Gastrocnemius medialis (tissue), 4 donors: ENCODE results near the gene CCDC192. TPM values are rescaled to one million over a fixed set of nuclear protein-coding genes. Genes with fewer than 3 reads are reported as not detected.

Experiments
- ATAC-seq, 2 donors: fragments of 150-250 bp; one replicate each; pipeline ENCODE4 v1.9.1; 2016
- DNase-seq, 2 donors: peaks; one replicate each; pipeline ENCODE4 v3.0.0-alpha.2; 2019
- H3K27ac ChIP-seq, 4 donors: fragments of 200-600 bp; sonication (generic); 1 replicate in 1 of 4; 2 replicates in 3 of 4; pipeline ENCODE4 v1.5.1; 2016 to 2018; ENCODE audit warnings: mild to moderate bottlenecking in 2 of 4, moderate library complexity in 1 of 4
- H3K27me3 ChIP-seq, 3 donors: fragments of 200-600 bp; sonication (generic) in 2 of 3; 1 replicate in 1 of 3; 2 replicates in 2 of 3; pipeline versions ENCODE4 v1.5.1 to v1.6.0; 2016 to 2019; ENCODE audit warnings: mild to moderate bottlenecking in 1 of 3, moderate library complexity in 1 of 3
- H3K36me3 ChIP-seq, 2 donors: fragments of 200-600 bp; sonication (generic) in 1 of 2; one replicate each; pipeline ENCODE4 v1.5.1; 2017 to 2018
- H3K4me1 ChIP-seq, 2 donors: fragments of 200-600 bp; sonication (generic) in 1 of 2; one replicate each; pipeline ENCODE4 v1.5.1; 2016 to 2017; ENCODE audit warnings: mild to moderate bottlenecking in 2 of 2
- H3K4me3 ChIP-seq, 4 donors: fragments of 200-600 bp; sonication (generic) in 3 of 4; 1 replicate in 1 of 4; 2 replicates in 3 of 4; pipeline ENCODE4 v1.5.1; 2016 to 2019; ENCODE audit warnings: mild to moderate bottlenecking in 2 of 4
- H3K9me3 ChIP-seq, 3 donors: fragments of 200-600 bp; sonication (generic) in 2 of 3; 1 replicate in 1 of 3; 2 replicates in 2 of 3; pipeline ENCODE4 v1.5.1; 2016 to 2019
- CTCF ChIP-seq, 5 experiments: fragments of 450-650 bp in 3 of 5; fragments of 200-600 bp in 2 of 5; sonication (generic) in 2 of 5; IDR thresholded peaks in 4 of 5; conservative IDR thresholded peaks in 1 of 5; 1 replicate in 4 of 5; 2 replicates in 1 of 5; pipeline ENCODE4 v1.5.1; 2016 to 2019; ENCODE audit warnings: antibody characterized with exemption in 5 of 5, mild to moderate bottlenecking in 3 of 5, moderate library complexity in 3 of 5
- POLR2A ChIP-seq, 2 donors: fragments of 450-650 bp; IDR thresholded peaks; one replicate each; pipeline ENCODE4 v1.6.1; 2017; ENCODE audit warnings: antibody characterized with exemption in 2 of 2, mild to moderate bottlenecking in 2 of 2, moderate library complexity in 2 of 2
- in situ Hi-C, 4 donors: fragments of 200-750 bp; cut with MboI; loops; one replicate each; pipeline versions ENCODE4 v1.15.0 to v1.8.0; 2017; ENCODE audit warnings: low sequenced_read_pairs in 4 of 4
- intact Hi-C: fragments of 100-400 bp; cut with DNase I; formaldehyde crosslinking; loops from one replicate; pipeline ENCODE4 v1.15.1; 2023; ENCODE audit warnings: low total_unique reads
- total RNA-seq, 4 donors: library from RNA; depleted of rRNA; stranded (reverse); fragments of >200 nt; gene quantifications; one replicate each; pipeline versions ENCODE4 v1.1.0 to v1.2.3, GENCODE V29; 2016

CCDC192 gene
- total RNA-seq, 4 donors from 2014 or later, result not detected

GRCh38 chr5:127907907-127908306 is 204.7 kb downstream of the CCDC192 start:
- Histone ChIP-seq H3K36me3 (no peaks in the 10 kb centered on the region), H3K9me3 (no peaks in the 10 kb centered on the region), H3K4me3 (no peak overlapping the region), H3K27ac (no peak overlapping the region), H3K27me3 (no peaks in the 10 kb centered on the region), H3K4me1 (peaks cover 0 to 5% of the 10 kb centered on the region in 2 donors)
- in situ Hi-C loops, result no loop called here
- TF ChIP-seq POLR2A (IDR thresholded peaks at IDR 0.05) (no peak), CTCF (IDR thresholded peaks at IDR 0.05 in 4 of 5, conservative IDR thresholded peaks at IDR 0.05 in 1 of 5) (no peak)
- ATAC-seq, result no peak
- DNase-seq, result no peak
- intact Hi-C loops, result no loop called here

GRCh38 chr5:127909066-127909465 is 205.9 kb downstream of the CCDC192 start:
- intact Hi-C loops, result no loop called here
- peaks cover 0 to 5% of the 10 kb centered on the region in 2 donors for H3K4me1 ChIP-seq
- DNase-seq, result no peak
- H3K9me3 ChIP-seq, result no peaks in the 10 kb centered on the region
- no peaks in the 10 kb centered on the region for H3K36me3 ChIP-seq
- TF ChIP-seq POLR2A (IDR thresholded peaks at IDR 0.05) (no peak), CTCF (IDR thresholded peaks at IDR 0.05 in 4 of 5, conservative IDR thresholded peaks at IDR 0.05 in 1 of 5) (peak in 1 of 5 experiments; percentile 22)
- no peak overlapping the region for H3K4me3 ChIP-seq
- in situ Hi-C loops, result no loop called here
- no peak overlapping the region for H3K27ac ChIP-seq
- no peak for ATAC-seq
- no peaks in the 10 kb centered on the region for H3K27me3 ChIP-seq

GRCh38 chr5:127909821-127910220 is 206.6 kb downstream of the CCDC192 start:
- Histone ChIP-seq H3K27me3 (no peaks in the 10 kb centered on the region), H3K27ac (no peak overlapping the region), H3K9me3 (no peaks in the 10 kb centered on the region), H3K36me3 (no peaks in the 10 kb centered on the region), H3K4me1 (peaks cover 0 to 5% of the 10 kb centered on the region in 2 donors), H3K4me3 (no peak overlapping the region)
- TF ChIP-seq POLR2A (IDR thresholded peaks at IDR 0.05), result no peak
- no peak for TF ChIP-seq CTCF (IDR thresholded peaks at IDR 0.05 in 4 of 5, conservative IDR thresholded peaks at IDR 0.05 in 1 of 5)
- ATAC-seq (no peak), DNase-seq (no peak)
- in situ Hi-C loops (no loop called here), intact Hi-C loops (no loop called here)

- no peak overlapping the region for H3K4me3 ChIP-seq
- H3K27me3 ChIP-seq, result no peaks in the 10 kb centered on the region
- in situ Hi-C loops, result no loop called here
- no peaks in the 10 kb centered on the region for H3K9me3 ChIP-seq
- no peak for DNase-seq
- peaks cover 0 to 5% of the 10 kb centered on the region in 2 donors for H3K4me1 ChIP-seq
- ATAC-seq, result no peak
- no peaks in the 10 kb centered on the region for H3K36me3 ChIP-seq
- no peak overlapping the region for H3K27ac ChIP-seq
- intact Hi-C loops, result no loop called here
- TF ChIP-seq CTCF (IDR thresholded peaks at IDR 0.05 in 4 of 5, conservative IDR thresholded peaks at IDR 0.05 in 1 of 5) (no peak), POLR2A (IDR thresholded peaks at IDR 0.05) (no peak)
Observed at GRCh38 chr5:127910307-127910956, 207.2 kb downstream of the CCDC192 start.

- Histone ChIP-seq H3K4me1 (peaks cover 0 to 5% of the 10 kb centered on the region in 2 donors), H3K9me3 (no peaks in the 10 kb centered on the region), H3K27ac (no peak overlapping the region), H3K27me3 (no peaks in the 10 kb centered on the region), H3K4me3 (no peak overlapping the region), H3K36me3 (no peaks in the 10 kb centered on the region)
- TF ChIP-seq POLR2A (IDR thresholded peaks at IDR 0.05) (no peak), CTCF (IDR thresholded peaks at IDR 0.05 in 4 of 5, conservative IDR thresholded peaks at IDR 0.05 in 1 of 5) (no peak)
- no peak for ATAC-seq
- intact Hi-C loops, result no loop called here
- in situ Hi-C loops, result no loop called here
- no peak for DNase-seq
Observed at GRCh38 chr5:127911619-127912018, 208.4 kb downstream of the CCDC192 start.
